Kidney (tissue), 14 donors: ENCODE measurements around the gene OR51B2. TPM values are rescaled to one million over a fixed set of nuclear protein-coding genes. Genes with fewer than 3 reads are reported as not detected.

Source experiments
- DNase-seq, 5 donors: peaks; one replicate each; pipeline ENCODE4 v3.0.0-alpha.2; 2013 to 2020
- FAIRE-seq: peaks from 2 replicates; lab custom pipeline; 2012; peaks lifted over from hg19 to GRCh38; lab: Jason Lieb, UNC
- H3K27ac ChIP-seq, 2 donors: one replicate each; pipeline ENCODE4 v1.7.0; 2013; ENCODE audit warnings: low read depth in 2 of 2, low read length in 2 of 2, inconsistent platforms in 1 of 2
- H3K27me3 ChIP-seq: one replicate; pipeline ENCODE4 v1.7.1; 2013; ENCODE audit warnings: low read length, inconsistent platforms; ENCODE audit not compliant: control insufficient read depth, insufficient read depth
- H3K36me3 ChIP-seq, 3 donors: one replicate each; pipeline versions ENCODE4 v1.7.0 to v1.7.1; 2013; ENCODE audit warnings: low read length in 3 of 3, control low read depth in 1 of 3, inconsistent platforms in 1 of 3; ENCODE audit not compliant: insufficient read depth in 3 of 3, control insufficient read depth in 2 of 3
- H3K4me1 ChIP-seq, 3 donors: one replicate each; pipeline versions ENCODE4 v1.7.0 to v1.7.1; 2013; ENCODE audit warnings: low read length in 3 of 3, inconsistent platforms in 1 of 3, low read depth in 1 of 3; ENCODE audit not compliant: control insufficient read depth in 2 of 3, insufficient read depth in 2 of 3
- H3K4me3 ChIP-seq, 3 donors: one replicate each; pipeline versions ENCODE4 v1.7.0 to v1.8.1; 2013; ENCODE audit warnings: low read length in 3 of 3, control low read depth in 1 of 3, inconsistent platforms in 1 of 3
- H3K9ac ChIP-seq, 3 donors: one replicate each; pipeline versions ENCODE4 v1.7.0 to v1.7.1; 2013; ENCODE audit warnings: low read length in 3 of 3, control low read depth in 1 of 3, inconsistent platforms in 1 of 3
- H3K9me3 ChIP-seq, 3 donors: one replicate each; pipeline versions ENCODE4 v1.7.0 to v1.7.1; 2013; ENCODE audit warnings: low read length in 3 of 3, control low read depth in 1 of 3, inconsistent platforms in 1 of 3; ENCODE audit not compliant: control insufficient read depth in 2 of 3, insufficient read depth in 1 of 3
- CTCF ChIP-seq: IDR thresholded peaks from 3 replicates; pipeline ENCODE4 v1.5.1; 2012; ENCODE audit warnings: mild to moderate bottlenecking, moderate library complexity, borderline replicate concordance; ENCODE audit not compliant: insufficient read depth; ENCODE audit errors: extremely low read depth
- intact Hi-C: fragments of 100-400 bp; cut with DNase I; formaldehyde crosslinking; loops from one replicate; pipeline ENCODE4 v1.11.1; 2022
- polyA plus RNA-seq: library from polyadenylated mRNA; stranded (reverse); fragments of 350-450 nt; fragmentation: Illumina TruSeq; extraction: RNeasy Lipid Tissue Mini Kit (QIAGEN cat#74804); gene quantifications from one replicate; pipeline ENCODE4 v1.2.3, GENCODE V29; 2014; ENCODE audit warnings: low read depth, low replicate concordance; ENCODE audit not compliant: insufficient read depth
- total RNA-seq: library from RNA; stranded (reverse); fragmentation: NEBNext Ultra II Directional; extraction: Animal tissue kit (Norgen Biotek cat#: 25700); gene quantifications from one replicate; pipeline ENCODE4 v1.2.1, GENCODE V29; 2021
- donor health status: control.
- donor health status: control.
- donor health status: control.
- donor health status: control.
- donor health status: control.
- donor health status: DM: yes; HTN: yes; CAD: no.
- donor health status: Normal renal cell carcinoma (clear cell type).

Gene OR51B2
- total and polyA plus RNA-seq, 2 donors from 2014 or later: not detected

DNA sequence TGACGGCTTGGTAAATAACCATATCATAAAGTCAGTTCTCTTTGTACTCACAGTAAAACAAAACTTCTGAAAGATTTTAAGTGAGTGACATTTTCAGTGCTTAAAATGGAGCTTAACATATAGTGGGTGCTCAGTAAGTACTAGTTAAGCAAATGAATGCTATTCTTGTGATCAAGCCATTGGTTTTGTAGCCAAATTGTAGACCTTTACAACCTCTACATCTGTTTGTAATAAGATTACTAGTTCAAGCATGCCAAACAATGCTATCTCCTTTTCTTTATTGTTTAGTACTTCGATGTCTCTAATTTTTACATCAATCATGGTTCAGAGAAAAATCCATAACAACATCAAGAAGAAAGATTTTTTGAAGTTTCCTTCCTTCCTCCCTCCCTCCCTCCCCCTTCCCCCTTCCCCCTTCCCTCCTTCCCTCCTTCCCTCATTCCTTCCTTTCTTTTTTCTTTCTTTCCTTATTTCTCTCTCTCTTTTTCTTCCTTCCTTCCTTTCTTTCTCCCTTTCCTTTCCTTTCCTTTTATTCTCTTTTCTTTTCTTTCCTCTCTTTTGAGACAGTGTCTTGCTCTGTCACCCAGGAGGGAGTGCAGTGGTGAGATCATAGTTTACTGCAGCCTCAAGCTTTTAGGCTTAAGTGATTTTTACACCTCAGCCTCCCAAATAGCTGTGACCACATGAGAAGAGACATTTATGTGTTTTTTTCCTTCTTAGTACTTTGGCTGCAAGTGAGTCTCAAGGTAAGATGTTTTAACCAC lies 16.7 kb downstream of the OR51B2 start:
- no peak overlapping the region for H3K4me3 ChIP-seq
- intact Hi-C loops: no loop called here
- DNase-seq: no peak
- no peaks in the 10 kb centered on the region for H3K36me3 ChIP-seq
- FAIRE-seq: no peak
- H3K9me3 ChIP-seq: no peaks in the 10 kb centered on the region
- no peaks in the 10 kb centered on the region for H3K4me1 ChIP-seq
- TF ChIP-seq CTCF: no peak
- no peak overlapping the region for H3K27ac ChIP-seq
- no peak overlapping the region for H3K9ac ChIP-seq
- H3K27me3 ChIP-seq: no peaks in the 10 kb centered on the region

DNA sequence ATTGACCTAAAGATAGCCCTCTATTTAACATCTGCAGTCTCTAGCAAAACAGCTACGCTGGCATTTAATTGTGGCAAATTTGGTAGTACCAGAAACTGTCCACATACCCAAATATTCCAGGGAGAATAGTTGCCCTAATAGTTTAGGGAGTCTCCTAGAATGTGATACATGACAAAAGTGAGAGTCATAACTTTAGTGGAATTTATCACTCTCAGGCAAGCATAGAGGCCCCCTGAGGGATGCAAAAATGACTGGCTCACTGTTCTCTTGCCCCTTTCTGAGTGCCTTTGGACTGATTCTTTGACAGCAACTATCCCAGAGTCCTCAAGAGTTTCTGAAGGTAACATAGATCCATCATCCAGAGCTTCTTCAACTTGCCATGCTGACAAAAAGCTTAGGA lies 20.1 kb downstream of the OR51B2 start:
- H3K4me3 ChIP-seq: no peak overlapping the region
- H3K27ac ChIP-seq: no peak overlapping the region
- FAIRE-seq (no peak), DNase-seq (no peak)
- H3K4me1 ChIP-seq: no peaks in the 10 kb centered on the region
- intact Hi-C loops: no loop called here
- H3K36me3 ChIP-seq: no peaks in the 10 kb centered on the region
- H3K27me3 ChIP-seq: no peaks in the 10 kb centered on the region
- TF ChIP-seq CTCF: no peak
- H3K9ac ChIP-seq: no peak overlapping the region
- no peaks in the 10 kb centered on the region for H3K9me3 ChIP-seq

GRCh38 chr11:5303626-5304025 lies 20.5 kb downstream of the OR51B2 start:
- Histone ChIP-seq H3K9ac (no peak overlapping the region), H3K36me3 (no peaks in the 10 kb centered on the region), H3K4me1 (no peaks in the 10 kb centered on the region), H3K4me3 (no peak overlapping the region), H3K27ac (no peak overlapping the region), H3K27me3 (no peaks in the 10 kb centered on the region), H3K9me3 (no peaks in the 10 kb centered on the region)
- intact Hi-C loops: no loop called here
- TF ChIP-seq CTCF: no peak
- FAIRE-seq: no peak
- no peak for DNase-seq
